Measurements from ENCODE around the gene MYOM1. TPM values are rescaled to one million over a fixed set of nuclear protein-coding genes. Genes with fewer than 3 reads are reported as not detected.
A peak's percentile ranks its signal among the peaks of the same experiment; 100 is the strongest.
"Not testable (repeated sequence)": the region's sequence is repeated elsewhere in the genome, so short reads cannot be mapped to it uniquely, and the experiment has no call there.

Gene MYOM1
- total RNA-seq, 1 donor from 2014 or later, result 19.9 TPM

- no peak for DNase-seq (ENCODE audit: low spot score)
- intact Hi-C loops (cut with DNase I), result no loop called here
- ATAC-seq, result peak; percentile 38
These were observed 144.3 kb downstream of the MYOM1 start for GRCh38 chr18:3075491-3075890.

GRCh38 chr18:3074087-3074486 lies 145.7 kb downstream of the MYOM1 start:
- ATAC-seq, result peak; percentile 57
- intact Hi-C loops (cut with DNase I), result no loop called here
- no peak for DNase-seq (ENCODE audit: low spot score)

GRCh38 chr18:3073353-3073752 lies 146.4 kb downstream of the MYOM1 start:
- ATAC-seq; intact Hi-C loops (cut with DNase I); DNase-seq (ENCODE audit: low spot score): not testable (repeated sequence)

GRCh38 chr18:3071676-3072075 lies 148.1 kb downstream of the MYOM1 start:
- no peak for ATAC-seq
- intact Hi-C loops (cut with DNase I), result no loop called here
- no peak for DNase-seq (ENCODE audit: low spot score)

GRCh38 chr18:3069671-3070433 lies 149.9 kb downstream of the MYOM1 start:
- intact Hi-C loops (cut with DNase I), result loop anchor here (5.0 kb wide), 2 partner anchors 63 to 118 kb away; no protein-coding TSS in a partner anchor
- DNase-seq (ENCODE audit: low spot score) (no peak), ATAC-seq (no peak)

- ATAC-seq, result no peak
- no peak for DNase-seq (ENCODE audit: low spot score)
- intact Hi-C loops (cut with DNase I), result loop anchor here (5.0 kb wide), 2 partner anchors 60 to 115 kb away; no protein-coding TSS in a partner anchor
These were observed 152.0 kb downstream of the MYOM1 start for GRCh38 chr18:3067722-3068121.

- ATAC-seq (no peak), DNase-seq (ENCODE audit: low spot score) (no peak)
- intact Hi-C loops (cut with DNase I), result loop anchor here (5.0 kb wide), 2 partner anchors 60 to 115 kb away; no protein-coding TSS in a partner anchor
These were observed 152.6 kb downstream of the MYOM1 start for GRCh38 chr18:3067165-3067661.

- no peak for ATAC-seq
- intact Hi-C loops (cut with DNase I), result loop anchor here (5.0 kb wide), 2 partner anchors 59 to 114 kb away; no protein-coding TSS in a partner anchor
- no peak for DNase-seq (ENCODE audit: low spot score)
These were observed 153.2 kb downstream of the MYOM1 start for GRCh38 chr18:3066341-3067110.

GRCh38 chr18:3063766-3064165 lies 156.0 kb downstream of the MYOM1 start:
- intact Hi-C loops (cut with DNase I); ATAC-seq; DNase-seq (ENCODE audit: low spot score): not testable (repeated sequence)

- intact Hi-C loops (cut with DNase I), result no loop called here
- DNase-seq (ENCODE audit: low spot score), result peak; percentile 85
- ATAC-seq, result peak; percentile 82
These were observed 156.7 kb downstream of the MYOM1 start for GRCh38 chr18:3062798-3063680.

GRCh38 chr18:3061581-3062312 lies 158.0 kb downstream of the MYOM1 start:
- ATAC-seq (no peak), DNase-seq (ENCODE audit: low spot score) (no peak)
- intact Hi-C loops (cut with DNase I), result no loop called here

GRCh38 chr18:3060667-3061580 lies 158.8 kb downstream of the MYOM1 start:
- DNase-seq (ENCODE audit: low spot score), result no peak
- intact Hi-C loops (cut with DNase I), result no loop called here
- ATAC-seq, result no peak

- DNase-seq (ENCODE audit: low spot score), result no peak
- intact Hi-C loops (cut with DNase I), result no loop called here
- ATAC-seq, result peak; percentile 31
These were observed 160.5 kb downstream of the MYOM1 start for GRCh38 chr18:3059272-3059671.

- DNase-seq (ENCODE audit: low spot score) (no peak), ATAC-seq (no peak)
- intact Hi-C loops (cut with DNase I), result no loop called here
These were observed 161.2 kb downstream of the MYOM1 start for GRCh38 chr18:3058328-3059191.

GRCh38 chr18:3057526-3057925 lies 162.2 kb downstream of the MYOM1 start:
- ATAC-seq, result no peak

GRCh38 chr18:3056311-3056710 lies 163.5 kb downstream of the MYOM1 start:
- no peak for DNase-seq (ENCODE audit: low spot score)
- ATAC-seq, result no peak
- intact Hi-C loops (cut with DNase I), result no loop called here

More at GRCh38 chr18:3057526-3057925, 162.2 kb downstream of the MYOM1 start:
- DNase-seq (ENCODE audit: low spot score), result no peak
- intact Hi-C loops (cut with DNase I), result no loop called here
